NCI-H146 (cell line): ENCODE measurements around the gene GRIA2.

ENCODE experiments used
- DNase-seq: peaks from one replicate; lab custom pipeline; 2025; lab: John Stamatoyannopoulos, UW

GRIA2 gene

DNA sequence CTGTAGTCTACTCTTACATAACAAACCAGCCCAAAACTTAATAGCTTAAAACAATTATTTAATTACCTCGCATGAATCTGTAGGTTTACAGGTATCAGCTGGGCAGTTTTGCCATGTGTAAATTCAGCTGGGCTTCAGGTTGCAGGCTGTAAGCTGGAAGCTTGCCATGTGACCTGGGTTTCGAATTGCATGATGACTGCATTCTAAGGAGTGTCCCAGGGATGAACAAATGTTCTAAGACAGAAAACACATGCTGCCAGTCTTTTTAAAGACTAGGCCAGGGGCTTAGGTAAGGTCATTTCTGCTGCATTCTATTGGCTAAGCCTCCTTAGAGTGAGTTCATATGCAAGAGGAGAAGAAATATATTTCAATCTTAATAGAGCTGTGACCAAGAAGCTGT, 44.8 kb downstream of the GRIA2 start:
- peak; percentile 56 for DNase-seq

GRCh38 chr4:157270108-157270507, 49.6 kb downstream of the GRIA2 start:
- peak; percentile 42 for DNase-seq

- no peak for DNase-seq
Observed at GRCh38 chr4:157270552-157270951, 50.0 kb downstream of the GRIA2 start.

DNA sequence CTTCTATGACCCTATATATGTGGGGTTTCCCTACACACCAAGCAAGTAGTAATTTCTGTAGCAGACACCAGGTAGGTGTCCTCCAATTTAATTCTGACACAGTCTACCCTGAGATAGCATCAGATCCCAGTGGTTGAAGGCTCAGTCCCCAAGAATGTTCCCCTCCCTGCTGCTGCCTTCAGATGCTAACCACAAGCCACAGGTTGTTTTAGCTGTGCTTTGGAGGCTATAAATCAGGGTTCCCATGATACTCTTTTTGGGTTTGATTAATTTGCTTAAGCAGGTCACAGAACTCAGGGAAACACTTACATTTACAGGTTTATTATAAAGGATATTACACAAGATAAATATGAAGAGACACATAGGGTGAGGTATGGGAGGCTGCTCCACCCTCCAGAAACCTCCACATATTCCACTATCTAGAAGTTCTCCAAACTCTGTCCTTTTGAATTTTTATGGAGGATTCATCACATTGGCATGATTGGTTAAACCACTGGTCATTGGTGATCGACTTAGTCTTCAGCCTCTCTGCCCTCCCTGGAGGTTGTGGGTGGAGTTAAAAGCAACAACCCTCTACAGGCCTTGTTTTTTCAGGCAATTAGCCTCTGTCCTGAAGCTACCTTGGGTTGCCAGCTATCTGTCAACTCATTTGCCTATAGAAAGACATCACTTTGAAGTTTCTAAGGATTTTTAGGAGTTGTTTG, 50.8 kb downstream of the GRIA2 start:
- peak; percentile 50 for DNase-seq

DNA sequence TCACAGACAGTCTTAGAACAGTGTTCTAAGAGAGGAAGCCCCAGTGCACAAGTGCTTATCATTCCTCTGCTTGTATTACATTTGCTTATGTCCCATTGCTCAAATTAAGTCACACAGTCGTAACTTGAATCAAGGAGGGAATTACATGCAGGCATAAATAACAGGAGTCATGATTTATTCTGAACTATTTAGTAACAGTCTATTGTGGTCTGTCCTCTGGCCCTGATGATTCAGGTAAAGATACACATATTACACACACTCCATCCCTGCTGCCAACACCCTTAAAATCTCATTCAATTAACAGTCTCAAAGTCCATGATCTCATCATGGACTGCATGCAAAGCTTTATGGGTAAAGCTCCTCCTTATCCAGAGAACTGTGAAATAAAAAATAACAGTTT, 60.1 kb downstream of the GRIA2 start:
- DNase-seq = no peak

DNA sequence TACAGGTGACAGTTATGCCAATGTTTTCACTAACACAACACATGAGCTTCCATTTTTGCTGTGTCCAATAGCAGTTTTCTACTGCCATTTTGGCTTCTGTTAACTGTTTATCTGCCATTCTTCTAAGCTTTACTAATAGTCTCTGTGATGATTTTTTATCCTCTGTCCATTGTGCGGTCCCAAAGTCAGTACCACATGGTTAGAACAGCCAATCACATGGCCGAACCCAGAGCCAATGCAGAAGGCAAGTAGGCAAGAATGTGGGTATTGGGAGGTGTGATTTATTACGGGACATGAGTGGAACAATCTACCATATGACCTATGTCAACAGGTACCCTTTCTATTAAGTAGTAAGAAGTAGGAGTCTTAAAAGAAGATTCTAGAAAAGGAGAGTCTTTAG, 61.5 kb downstream of the GRIA2 start:
- no peak for DNase-seq

DNA sequence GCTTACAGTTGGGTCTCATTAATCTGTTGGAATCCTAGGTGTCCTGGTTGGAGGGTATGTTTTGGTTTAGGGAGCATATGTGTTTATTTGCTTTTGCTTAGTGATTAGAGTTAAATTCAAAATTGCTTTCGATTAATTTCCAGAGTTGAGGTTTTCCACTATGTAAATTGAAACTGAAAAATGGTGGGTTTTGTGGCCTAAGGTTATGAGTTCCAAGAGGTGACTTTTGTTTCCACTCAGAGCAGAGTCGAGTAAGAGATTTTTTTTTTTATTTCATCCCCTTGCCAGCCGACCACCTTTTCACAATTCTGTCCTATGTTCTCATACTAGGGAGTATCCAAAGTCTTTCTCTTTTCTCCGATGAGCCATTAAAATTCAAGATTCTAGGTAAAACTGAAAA, 66.9 kb downstream of the GRIA2 start:
- DNase-seq = no peak

GRCh38 chr4:157290622-157291021, 70.1 kb downstream of the GRIA2 start:
- no peak for DNase-seq

GRCh38 chr4:157291071-157291470, 70.5 kb downstream of the GRIA2 start:
- no peak for DNase-seq

GRCh38 chr4:157293673-157294072, 73.1 kb downstream of the GRIA2 start:
- DNase-seq = no peak

DNA sequence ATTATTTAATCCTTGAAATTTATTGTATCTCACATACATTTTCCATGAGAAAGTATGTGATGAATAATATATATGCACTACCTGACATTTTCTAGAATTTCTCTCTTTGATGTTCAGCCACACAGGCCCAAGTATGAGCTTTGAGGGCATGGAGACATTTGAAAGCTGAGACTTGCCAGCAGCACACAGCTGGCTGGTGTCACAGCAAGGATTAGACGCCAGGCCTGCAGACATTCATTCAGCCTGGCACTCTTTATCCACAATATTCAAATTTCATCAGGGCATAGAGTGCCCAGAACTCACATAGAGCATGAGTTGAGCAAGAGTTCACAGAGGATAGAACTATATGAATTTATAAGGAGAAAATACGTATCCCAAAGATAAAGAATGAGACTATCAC, 74.0 kb downstream of the GRIA2 start:
- DNase-seq = no peak

DNA sequence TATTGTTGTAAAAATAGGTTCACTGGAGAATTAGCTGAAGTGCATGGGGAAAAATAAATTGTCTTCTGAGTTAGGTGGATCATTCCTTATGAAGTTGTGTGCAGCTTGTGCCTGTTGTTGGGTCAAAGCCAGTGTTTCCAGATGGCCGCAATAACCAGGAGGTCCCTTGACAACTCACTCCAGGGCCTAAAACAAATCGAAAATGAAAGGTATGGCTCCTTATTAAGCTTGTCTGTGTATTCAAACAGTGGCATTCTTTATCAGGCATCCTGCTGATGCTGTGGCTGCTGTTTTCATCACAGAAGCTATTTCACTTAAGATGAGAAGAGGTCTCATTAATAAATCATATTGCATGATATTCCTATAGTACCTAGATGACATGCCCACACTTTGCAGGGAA, 80.2 kb downstream of the GRIA2 start:
- peak; percentile 58 for DNase-seq

GRCh38 chr4:157303471-157303960, 83.0 kb downstream of the GRIA2 start:
- no peak for DNase-seq

DNA sequence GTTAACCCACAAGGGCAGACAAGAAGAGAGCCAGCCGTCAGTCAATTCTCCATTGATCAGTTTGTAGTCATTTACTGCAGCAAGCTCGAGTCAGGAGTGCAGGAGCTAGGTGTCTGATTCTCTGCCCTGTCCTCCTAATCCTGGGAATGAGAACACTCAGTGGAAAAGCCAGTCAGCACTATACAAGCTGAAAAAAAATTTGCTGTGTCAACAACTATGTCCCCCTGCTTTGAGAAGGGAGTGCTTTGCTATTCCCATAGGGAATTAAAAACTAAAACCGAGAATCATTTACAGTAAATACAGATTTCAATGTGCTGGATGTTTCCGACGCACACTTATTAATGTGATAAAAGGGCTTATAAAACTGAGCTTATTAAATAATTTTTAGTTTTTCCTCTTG, 84.2 kb downstream of the GRIA2 start:
- no peak for DNase-seq

- DNase-seq = no peak
Observed at GRCh38 chr4:157312702-157313101, 92.2 kb downstream of the GRIA2 start.

- peak; percentile 49 for DNase-seq
Observed at GRCh38 chr4:157314906-157315305, 94.4 kb downstream of the GRIA2 start.

GRCh38 chr4:157315968-157316367, 95.4 kb downstream of the GRIA2 start:
- no peak for DNase-seq

DNA sequence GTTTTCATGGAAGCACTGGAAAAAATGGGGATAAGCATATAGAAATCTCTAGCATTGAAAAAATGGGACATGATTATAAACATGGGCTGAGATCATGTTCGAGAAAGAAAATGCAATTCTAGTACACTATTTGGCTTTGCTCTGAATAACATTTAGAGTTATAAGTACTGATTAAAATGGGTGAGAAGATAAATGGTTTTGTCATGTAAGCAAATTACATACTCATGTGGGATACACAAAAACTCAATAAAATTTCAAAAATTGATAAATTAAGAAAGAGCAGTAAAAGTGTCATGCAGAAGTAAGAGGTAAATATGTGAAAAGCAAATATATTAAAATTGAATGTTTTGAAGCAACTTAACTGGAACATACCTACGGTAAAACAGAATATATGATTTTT, 99.6 kb downstream of the GRIA2 start:
- no peak for DNase-seq

DNA sequence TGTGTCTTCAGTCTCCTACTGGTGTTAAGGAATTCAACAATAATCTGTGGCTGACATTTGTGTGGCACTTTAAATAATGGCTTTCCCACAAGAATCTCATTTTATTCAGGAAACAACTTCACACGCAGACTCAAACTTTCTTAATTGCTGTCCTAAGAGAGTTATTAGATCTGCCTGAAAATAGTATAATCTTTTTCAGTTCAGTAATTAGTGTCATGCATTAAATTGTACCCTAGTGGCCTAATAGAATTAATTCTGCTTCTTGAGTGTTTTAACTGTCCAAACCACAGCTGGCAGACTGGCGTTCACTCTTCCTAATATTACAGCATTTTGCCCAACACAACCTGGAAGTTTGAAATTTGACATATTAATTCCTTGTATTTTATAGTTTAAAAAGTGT, 107.1 kb downstream of the GRIA2 start:
- no peak for DNase-seq

- DNase-seq = no peak
Observed at GRCh38 chr4:157357887-157358286, 137.4 kb downstream of the GRIA2 start.

DNA sequence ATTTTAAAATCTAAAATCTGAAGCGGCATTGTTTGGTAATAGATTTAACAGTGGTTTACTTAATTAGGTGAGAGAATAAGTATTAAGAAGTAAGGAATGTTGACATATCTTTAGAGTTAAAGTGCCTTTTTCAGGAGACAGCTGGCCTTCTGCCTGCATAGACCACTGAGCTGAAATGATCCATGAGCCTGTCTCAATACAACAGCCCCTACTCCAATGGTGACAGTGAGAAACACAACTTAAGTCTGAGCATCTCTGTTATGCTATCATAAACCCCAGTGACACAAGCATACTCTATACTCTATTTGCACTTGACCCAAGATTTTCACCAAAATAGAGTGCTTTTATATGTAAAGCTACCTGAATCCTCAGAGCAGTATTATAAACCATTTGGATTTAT, 137.9 kb downstream of the GRIA2 start:
- DNase-seq = no peak

DNA sequence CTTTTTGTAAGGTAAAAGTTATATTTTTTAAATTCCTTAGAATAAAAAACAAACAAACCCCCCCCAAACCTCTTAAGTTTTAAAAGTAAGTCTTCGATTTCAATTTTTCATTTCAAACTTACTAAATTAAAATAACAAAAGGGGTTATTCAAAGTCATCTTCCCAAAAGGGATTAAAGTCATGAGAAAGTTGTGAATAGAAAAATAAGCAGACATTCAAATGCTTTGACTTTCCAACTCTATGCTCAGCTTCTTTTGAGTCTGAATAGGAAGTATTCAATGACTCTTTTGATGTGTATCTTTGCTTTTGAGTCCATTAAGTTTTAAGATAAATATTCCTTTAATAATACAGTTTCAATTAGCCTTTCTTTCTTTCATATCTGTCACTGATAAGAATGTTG, 138.3 kb downstream of the GRIA2 start:
- DNase-seq = no peak

DNA sequence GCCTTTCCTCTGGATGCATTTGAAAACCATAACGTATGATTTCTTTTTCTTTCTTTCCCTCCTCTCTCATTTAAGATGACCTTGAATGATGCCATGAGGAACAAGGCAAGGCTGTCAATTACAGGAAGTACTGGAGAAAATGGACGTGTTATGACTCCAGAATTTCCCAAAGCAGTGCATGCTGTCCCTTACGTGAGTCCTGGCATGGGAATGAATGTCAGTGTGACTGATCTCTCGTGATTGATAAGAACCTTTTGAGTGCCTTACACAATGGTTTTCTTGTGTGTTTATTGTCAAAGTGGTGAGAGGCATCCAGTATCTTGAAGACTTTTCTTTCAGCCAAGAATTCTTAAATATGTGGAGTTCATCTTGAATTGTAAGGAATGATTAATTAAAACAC, 142.8 kb downstream of the GRIA2 start:
- DNase-seq = no peak

DNA sequence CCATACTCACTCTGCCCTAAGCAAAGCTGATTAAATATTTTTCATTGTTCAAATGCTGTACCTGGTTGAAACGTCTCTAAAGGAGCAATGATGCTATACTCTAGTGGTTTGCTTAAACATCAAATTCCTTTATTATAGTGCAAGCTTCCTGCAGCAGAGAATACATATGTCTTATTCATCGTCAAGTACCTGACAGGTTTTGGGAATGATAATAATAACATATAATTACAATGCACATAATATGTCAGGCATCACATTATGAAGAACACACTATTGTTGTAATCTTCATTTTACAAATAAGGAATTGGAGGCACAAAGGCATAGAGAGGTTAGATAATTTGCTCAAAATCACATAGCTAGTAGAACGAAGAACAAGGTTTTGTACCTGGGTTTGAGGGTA, 151.6 kb downstream of the GRIA2 start:
- peak; percentile 47 for DNase-seq
